ENCODE data around the gene MME.

MME gene

DNA sequence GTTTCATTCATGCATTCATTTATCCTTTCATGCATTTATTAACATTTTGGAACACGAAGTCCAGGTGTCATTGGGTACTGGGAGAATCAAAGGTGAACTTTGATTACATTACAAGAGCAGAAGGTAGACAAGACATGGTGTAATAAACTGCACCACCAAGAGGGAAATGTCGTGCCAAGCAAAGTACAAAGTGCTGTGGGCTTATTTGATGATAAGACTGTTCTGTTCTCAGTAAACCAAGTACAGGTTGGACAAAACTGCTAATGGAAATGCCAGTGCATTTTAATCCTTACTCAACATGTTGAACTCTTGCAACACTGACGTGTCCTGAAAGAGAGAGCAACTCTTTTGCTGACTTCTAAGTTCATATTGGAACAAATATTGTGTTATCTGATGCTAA is 69.4 kb downstream of the MME start:
- DNase-seq (ENCODE audit: low read depth) = no peak

DNA sequence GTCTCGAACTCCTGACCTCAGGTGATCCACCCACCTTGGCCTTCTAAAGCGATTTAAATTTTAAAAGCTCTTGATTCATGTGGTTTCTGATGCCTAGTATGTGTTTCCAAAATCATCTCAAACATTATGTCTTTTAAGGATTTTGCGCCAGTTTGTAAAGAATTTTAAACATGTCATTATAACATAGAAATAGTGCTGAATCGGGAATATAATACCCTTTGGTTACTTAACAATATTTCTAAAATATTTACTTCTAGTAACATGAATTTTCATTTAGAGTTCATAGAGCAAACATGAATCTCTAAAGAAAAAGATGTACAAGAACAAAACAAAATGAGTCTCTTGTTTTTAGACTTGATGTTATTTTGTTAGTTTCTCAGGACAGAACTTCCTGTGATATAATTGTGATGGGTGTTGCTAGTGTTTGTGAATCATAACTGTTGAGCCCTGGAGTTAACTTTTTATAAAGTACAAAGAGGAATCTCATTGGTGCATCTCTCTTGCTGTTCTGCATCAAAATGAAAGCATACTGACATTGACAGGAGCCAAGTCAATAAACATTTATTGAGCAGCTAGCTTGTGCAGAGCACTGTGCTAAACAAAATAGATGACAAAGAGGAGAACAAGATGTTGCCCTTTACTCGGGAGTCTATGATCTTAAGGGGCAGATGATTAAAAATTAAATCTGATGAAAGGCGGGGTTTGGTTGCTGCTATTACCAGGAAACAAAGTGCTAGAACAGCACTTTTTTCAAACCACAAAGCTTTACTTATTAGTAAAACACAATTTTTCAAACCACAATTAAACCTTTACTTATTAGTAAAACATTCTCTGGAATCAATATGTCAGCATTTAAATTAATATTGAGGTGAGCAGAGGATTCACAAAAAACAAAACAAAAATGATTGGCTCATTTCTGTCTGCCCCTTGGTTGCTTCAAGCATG is 73.4 kb downstream of the MME start:
- DNase-seq (ENCODE audit: low read depth) = no peak

DNA sequence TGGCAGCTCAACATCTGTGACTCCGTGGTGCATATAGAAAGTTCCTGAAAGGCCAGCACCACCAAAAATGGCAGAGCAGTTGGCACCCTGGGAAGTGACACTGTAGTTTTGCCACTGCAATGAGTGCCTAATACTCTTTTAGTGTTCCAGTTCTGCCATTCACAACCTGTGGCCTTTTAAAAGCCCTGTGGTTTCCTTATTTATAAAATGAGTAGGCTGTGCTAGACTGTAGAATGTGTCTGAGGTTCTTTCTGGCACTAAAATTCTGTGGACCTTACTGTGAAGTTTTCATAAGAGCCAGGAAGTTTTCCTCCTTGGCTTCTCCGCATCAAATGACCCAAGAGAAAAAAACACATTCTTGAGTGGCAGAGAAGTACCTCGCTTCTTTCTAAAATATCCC is 74.1 kb downstream of the MME start:
- no peak for DNase-seq (ENCODE audit: low read depth)

DNA sequence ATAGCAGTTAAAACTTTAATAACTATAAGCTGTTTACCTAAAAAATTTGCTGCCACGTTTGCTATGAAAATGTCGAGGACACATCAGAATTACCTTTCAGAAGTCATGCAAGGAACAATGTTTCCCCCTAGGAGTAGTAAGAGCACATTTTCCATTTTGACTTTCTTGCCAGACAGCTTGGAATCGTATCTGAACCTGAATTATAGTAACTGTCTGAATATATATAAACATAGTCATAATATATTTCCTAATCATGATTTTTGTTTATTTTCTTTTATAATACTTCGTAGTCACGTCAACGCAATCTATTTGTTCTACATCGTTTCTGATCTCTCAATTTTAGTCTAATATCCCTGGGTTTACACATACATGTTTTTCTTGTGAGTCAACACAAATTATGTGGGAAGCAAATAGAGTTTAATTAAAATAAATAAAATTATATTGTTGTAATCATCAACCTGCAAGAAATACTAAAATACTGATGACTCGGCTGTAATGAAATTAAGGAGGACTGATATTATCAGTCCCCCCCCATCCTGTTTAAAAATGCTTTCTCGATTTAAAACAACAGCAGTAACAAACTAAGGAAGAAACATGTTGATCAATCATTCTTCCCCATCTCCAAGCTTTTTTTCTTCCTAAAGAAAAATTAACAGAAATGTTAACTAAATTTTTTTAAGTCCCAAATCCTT is 78.4 kb downstream of the MME start:
- DNase-seq (ENCODE audit: low read depth) = no peak

DNA sequence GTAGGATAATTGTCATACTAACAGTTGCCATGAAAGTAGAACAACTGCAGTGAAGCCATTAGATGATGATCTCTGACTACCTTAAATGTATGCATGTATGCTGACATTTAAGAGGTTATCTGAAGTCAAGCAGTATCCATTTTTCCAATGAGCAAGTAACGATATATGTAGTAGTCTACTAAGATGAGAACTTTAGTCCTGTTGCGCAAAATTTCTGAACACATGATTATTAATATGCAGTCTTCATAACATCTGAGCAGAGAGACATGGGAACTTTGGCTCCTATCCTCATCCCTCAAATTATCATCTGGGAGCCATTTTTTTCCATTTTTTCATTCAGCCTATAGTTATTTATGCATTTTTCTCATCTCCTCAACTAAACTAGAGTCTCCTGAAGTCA is 79.2 kb downstream of the MME start:
- no peak for DNase-seq (ENCODE audit: low read depth)

DNA sequence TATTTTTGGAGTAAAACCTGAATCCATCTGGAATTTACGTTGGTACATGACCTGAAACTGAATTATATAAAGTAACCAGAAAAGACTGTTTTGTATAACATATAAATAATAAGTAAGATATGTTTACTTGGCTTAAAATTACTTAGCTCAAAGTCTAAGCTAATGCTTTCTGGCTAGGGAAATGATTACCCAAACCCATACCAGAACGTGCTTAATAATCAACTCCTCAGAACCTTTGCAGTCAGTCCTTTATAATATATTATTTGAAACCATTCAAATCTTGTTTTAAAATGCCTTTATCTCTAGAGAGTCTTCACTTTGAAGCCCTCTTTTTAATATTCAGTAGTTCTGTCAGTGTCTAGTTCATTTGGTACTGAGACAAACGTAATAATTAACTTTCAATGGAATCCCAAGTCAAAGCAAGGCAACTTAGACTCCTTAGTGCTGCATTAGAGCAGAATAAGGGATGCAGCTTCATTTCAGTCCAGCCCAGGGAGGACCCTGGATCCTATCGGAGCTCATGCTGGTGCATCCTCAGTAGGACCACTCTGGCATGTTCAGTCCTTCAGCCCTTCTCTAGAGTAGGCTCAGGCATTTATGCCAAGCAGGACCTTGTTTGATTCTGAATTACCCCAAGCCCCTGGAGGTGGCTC is 81.6 kb downstream of the MME start:
- no peak for DNase-seq (ENCODE audit: low read depth)

DNA sequence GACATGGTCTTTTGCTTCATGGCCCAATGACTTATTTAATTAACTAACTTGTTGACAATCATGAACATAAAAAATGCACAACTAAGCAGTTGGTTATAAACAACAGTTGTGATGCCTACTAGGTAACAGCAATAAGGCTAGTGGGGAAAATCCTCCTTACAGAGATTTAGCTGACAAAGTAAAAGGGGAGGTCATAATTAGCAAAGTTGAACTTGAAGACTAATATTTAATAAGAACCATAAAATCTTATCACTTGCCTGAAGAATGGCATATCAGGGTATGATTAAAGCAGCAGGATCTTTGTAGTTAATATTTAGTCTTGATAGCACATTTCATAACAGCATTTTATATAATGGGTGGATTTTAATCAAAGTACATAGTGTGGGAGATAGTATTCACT is 84.2 kb downstream of the MME start:
- no peak for DNase-seq (ENCODE audit: low read depth)

DNA sequence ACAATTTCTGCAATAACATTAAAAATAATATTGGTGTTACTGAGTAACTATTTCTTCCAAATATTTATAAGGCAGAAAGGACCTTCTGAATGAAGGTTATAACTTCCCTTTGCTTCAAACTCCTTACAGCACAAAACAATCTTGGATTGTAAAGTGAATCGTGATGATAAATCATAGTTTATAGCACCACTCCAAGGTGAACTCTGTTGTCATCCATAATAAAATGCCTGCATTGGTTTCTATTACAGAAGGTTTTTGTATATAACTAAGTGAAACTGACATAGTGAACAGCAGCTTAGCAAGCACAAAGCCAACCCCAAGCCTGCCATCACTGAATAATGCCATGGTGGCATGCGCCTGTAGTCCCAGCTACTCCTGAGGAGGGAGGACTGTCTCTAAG is 86.3 kb downstream of the MME start:
- no peak for DNase-seq (ENCODE audit: low read depth)

DNA sequence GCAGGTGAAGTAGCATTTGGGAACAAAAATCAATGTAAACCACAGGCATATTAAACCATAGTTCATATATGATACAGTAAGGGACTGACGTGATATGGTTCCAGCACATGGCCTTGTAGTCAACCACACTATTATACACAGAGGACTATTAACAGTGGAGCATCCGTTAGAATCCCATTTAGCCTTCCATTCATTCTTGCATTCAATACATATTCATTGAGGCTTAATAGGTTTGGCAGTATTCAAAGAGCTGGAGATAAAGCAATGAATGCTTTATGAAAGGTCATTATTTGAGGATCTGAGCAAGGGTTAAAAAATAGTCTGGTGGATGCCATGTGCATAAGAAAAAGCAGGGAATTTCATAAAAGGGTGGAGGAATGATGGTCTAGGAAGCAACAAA is 89.1 kb downstream of the MME start:
- no peak for DNase-seq (ENCODE audit: low read depth)

DNA sequence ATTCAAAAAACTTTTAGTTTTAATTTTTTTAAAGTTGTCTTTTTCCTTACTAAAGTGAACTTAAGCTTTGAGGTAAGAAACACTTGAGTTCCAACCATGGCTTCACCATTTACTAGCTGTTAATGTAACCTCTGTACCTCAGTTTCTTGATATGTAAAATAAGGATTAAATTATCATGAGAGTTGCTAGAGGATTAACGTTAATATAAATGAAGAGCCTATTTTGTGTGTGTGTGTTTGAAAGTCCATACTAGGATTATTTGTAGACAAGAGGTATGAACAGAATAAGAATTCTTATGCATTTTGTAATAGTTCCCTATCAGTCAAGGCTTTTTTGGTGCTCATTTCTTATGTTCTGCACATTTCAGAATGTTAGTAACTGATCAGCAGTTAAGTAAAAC is 93.7 kb downstream of the MME start:
- no peak for DNase-seq (ENCODE audit: low read depth)

DNA sequence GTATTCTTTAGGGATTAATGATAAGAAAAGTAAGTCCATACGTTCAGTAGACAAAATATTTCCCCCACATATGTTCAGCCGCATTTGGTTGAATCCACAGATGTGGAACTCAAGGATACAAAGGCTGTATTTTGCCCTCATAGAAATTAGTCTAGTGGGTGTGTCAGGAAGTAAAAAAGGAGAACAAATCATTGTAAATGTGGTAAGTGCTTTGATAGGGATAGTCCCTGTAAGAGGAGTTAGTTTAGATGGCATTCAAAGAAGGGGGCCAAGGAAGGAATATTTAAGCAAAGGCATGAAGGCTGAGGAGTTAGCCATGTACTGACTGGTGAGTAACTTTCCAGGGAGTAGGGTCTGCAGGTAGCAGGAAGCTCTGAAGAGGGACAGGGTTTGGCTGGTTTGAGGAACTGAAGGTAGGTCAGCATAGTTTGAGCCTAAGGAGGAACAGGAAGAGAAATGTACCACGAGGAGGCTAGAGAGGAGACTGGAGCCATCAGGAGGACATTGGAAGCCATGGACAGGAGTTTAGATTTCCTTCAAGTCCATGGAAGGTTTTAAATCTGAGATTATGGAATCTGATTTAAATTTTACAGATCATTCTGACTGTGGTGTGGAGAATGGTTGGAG is 98.8 kb downstream of the MME start:
- DNase-seq (ENCODE audit: low read depth) = no peak

DNA sequence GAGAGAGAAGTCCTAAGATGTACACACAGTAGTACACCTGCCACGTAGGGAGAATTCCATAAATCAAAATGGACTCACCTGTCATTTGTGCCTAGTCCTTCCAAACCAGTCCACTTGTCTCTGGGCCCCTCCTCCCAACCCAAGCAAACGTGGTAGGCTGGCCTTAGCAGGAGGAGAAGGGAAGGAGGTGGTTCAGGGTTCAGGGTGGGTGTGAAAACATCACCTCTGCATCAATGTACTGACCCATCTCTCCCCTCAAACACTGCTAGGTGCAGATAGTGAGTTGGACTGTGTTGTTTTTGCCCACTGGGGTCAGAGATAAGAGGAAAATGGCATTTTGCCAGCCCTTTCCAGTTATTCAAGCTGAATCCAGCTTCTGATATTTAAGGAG is 99.3 kb downstream of the MME start:
- no peak for DNase-seq (ENCODE audit: low read depth)

DNA sequence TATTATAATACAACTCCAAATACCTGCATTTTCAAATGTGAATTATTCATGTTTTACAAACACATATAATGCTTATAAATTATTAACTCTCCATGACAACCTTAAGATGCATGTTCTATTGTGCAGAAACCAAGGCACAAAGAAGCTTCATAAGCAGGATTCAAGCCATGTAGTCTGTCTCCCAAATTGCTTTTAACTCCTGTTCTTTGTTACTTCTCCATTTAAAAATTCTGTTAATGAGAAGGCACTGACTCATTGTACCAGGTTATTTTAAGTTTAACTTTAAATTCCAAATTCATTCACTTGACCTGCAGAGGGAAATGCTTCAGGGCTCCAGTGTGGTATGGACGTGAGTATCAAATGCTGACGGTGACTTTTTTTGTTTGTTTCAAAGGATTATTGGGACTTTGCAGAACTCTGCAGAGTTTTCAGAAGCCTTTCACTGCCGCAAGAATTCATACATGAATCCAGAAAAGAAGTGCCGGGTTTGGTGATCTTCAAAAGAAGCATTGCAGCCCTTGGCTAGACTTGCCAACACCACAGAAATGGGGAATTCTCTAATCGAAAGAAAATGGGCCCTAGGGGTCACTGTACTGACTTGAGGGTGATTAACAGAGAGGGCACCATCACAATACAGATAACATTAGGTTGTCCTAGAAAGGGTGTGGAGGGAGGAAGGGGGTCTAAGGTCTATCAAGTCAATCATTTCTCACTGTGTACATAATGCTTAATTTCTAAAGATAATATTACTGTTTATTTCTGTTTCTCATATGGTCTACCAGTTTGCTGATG is 100.0 kb downstream of the MME start:
- no peak for DNase-seq (ENCODE audit: low read depth)

DNA sequence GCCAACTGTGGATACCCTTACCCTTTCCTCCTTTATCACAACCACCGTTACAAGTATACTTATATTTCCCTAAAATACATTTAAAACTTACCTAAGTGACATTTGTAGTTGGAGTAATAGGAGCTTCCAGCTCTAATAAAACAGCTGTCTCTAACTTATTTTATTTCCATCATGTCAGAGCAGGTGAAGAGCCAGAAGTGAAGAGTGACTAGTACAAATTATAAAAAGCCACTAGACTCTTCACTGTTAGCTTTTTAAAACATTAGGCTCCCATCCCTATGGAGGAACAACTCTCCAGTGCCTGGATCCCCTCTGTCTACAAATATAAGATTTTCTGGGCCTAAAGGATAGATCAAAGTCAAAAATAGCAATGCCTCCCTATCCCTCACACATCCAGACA is 102.3 kb downstream of the MME start:
- no peak for DNase-seq (ENCODE audit: low read depth)

DNA sequence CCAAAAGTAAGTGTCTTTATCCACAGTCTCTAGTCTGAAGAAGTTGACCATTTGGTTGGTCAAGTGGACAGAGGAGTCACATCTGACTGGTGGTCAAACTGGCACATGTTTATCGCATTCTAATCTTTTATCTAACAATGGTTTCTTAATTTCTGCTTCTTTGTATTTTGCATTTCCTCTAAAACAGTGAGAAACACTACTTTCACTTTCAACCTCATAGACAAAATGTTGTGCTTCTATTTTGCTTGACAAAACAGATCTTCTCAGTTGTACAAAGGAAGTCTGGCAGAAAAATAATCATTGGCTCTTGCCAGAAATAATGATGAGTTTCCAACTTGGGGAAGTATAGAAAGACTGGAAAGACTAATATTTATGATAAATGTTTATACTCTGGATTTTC is 103.9 kb downstream of the MME start:
- DNase-seq (ENCODE audit: low read depth) = no peak

DNA sequence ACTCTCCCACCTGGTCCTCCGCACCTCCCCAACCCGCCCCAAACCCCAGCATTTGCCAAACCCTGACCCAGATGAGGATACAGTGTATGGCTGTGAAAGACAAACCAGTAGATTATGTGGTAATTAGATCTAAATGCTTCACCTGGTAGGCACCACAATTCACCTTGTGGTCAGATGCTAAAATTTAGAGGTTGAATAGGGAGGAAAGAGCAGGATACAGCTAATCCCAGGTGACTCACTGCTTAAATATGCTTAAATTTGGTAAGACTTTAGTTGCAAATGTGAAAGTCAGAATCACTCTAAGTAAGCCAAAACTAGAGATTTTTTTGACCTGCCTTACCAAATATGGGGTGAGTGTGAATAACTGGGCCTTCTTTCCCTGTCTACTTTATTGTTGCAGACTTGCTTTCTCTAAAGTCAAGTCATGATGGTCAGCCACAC is 105.5 kb downstream of the MME start:
- DNase-seq (ENCODE audit: low read depth) = no peak

DNA sequence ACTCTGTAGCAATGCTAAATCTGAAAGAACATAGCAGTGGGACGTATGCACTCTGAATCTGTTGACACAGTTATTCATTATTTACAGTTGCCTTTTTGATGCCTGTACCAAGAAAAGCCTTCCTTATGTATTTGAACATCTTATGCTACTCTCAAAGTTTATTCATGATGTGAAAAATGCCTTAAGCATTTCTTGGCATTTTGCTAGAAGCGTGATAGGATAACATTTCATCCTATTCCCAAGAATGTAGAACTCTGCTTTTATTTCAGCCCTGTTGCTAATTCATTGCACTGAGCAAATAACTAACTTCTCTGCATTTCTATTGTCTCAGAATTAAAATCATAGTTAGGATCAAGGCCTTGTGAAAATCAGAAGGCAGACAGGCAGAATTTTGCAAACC is 107.9 kb downstream of the MME start:
- DNase-seq (ENCODE audit: low read depth) = no peak

DNA sequence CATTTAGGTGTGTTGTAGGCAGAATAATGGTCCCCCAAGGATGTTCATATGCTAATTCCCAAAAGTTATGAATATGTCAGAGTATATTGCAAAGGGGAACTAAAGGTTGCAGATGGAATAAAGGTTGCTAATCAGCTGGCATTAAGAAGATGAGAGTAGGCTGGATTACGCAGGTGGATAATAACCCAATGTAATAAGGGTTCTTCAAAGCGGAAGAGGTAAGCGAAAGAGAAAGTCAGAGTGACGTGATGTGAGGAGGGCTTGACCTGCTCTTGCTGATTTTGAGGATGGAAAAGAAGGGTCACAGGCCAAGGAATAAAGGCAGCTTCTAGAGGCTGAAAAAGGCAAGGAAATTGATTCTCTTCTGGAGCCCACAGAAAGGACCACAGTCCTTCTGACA is 109.4 kb downstream of the MME start:
- no peak for DNase-seq (ENCODE audit: low read depth)

DNA sequence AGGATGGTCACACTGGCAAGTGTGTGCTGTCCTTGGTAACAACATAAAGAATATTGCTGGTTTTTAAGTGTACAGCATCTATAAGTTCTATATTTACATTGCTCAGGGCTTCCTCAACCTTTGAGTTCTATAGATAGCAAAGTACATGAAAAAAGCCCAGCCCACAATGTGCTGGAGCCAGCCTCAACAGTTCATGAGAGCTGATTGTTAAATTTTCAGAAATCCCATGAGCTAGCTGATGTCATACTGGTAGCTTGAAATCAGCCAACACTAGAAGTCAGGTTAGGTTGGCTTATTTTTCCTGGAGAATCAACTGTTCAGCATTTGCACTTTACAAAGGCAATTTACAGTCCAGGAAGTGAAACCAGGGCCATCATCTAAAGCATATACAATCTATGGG is 110.6 kb downstream of the MME start:
- DNase-seq (ENCODE audit: low read depth) = no peak

DNA sequence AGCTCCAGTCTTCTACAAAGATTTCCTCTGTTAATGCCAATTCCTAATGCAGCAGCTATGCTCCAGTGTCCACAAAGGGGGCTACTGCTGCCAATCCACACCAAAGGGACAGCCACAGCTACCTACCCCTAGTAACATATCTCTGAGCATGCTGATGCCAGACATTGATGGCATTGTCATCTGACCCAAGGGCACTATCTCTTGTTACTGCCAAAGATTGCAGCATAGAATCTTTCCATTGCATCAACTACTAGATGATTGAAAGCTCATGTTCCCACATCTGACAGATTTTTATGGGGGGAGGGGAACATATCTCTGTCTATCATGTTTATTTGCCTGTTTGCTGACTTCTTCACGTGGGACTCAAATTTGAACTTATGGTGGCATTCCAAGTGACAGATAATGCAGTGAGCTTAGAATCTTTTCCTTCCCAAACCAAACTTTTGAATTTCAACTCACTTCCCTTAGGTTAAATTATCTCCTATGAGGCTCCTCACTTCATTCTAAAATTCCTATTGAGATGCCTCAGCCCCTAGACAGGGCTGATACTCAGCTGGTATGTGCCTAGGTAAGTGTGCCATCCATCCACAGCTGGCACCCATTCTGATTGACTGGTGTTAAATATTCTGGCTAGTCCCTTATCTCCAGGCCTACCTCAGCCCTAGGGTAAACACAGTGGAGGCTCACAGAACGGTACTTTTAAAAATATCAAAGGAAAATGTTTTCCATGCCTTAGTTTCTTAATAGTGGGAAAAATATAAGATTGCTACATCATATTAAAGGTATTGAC is 113.0 kb downstream of the MME start:
- DNase-seq (ENCODE audit: low read depth) = no peak

DNA sequence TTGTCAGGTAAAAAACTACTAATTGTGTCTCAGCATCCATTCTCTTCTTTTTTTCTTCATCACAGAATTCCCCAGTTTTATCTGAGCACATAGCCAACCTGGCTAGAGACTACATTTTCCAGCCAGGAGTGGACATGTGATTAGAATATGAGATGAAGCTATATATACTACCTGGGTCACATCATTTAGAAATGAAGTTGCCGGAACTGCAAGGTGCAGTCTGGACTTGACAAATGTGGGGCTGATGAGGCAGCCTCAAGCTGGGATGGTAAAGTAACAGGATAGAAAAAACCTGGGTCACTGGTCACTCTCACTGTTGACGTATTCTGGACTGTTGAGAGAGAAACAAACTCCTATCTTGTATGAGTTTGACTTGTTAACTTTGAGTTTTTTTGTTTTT is 113.7 kb downstream of the MME start:
- DNase-seq (ENCODE audit: low read depth) = no peak
